GM19452 (cell line): ENCODE data around the gene PDLIM4.
A peak's percentile ranks its signal among the peaks of the same experiment; 100 is the strongest.

Experiments used
- ATAC-seq: cut with Tn5 transposase; IDR thresholded peaks from one replicate; pipeline ENCODE4 v1.9.1; 2021; ENCODE audit not compliant: unreplicated experiment

PDLIM4 gene

GRCh38 chr5:132227235-132227484 is 30.3 kb upstream of the PDLIM4 start:
- ATAC-seq: no peak

GRCh38 chr5:132227485-132228240 is 29.8 kb upstream of the PDLIM4 start, which contains the start of gene P4HA2:
Gene P4HA2, minus strand, starts transcription at chr5:132227853. Its CDS starts 9,227 bp downstream, at chr5:132218626.
- ATAC-seq: peak; percentile 96

- ATAC-seq: no peak
Observed at GRCh38 chr5:132228241-132229035, 29.1 kb upstream of the PDLIM4 start.

GRCh38 chr5:132229236-132229635 is 28.3 kb upstream of the PDLIM4 start:
- no peak for ATAC-seq

GRCh38 chr5:132230871-132231270 is 26.6 kb upstream of the PDLIM4 start:
- no peak for ATAC-seq

- no peak for ATAC-seq
Observed at GRCh38 chr5:132232465-132232864, 25.0 kb upstream of the PDLIM4 start.

GRCh38 chr5:132233081-132233480 is 24.4 kb upstream of the PDLIM4 start:
- ATAC-seq: no peak

GRCh38 chr5:132233811-132234683 is 23.4 kb upstream of the PDLIM4 start:
- ATAC-seq: no peak

GRCh38 chr5:132234684-132235062 is 22.8 kb upstream of the PDLIM4 start:
- ATAC-seq: no peak

- no peak for ATAC-seq
Observed at GRCh38 chr5:132235340-132235739, 22.2 kb upstream of the PDLIM4 start.

GRCh38 chr5:132237141-132237540 is 20.4 kb upstream of the PDLIM4 start:
- ATAC-seq: no peak

- ATAC-seq: no peak
Observed at GRCh38 chr5:132237670-132238069, 19.8 kb upstream of the PDLIM4 start.

- peak; percentile 66 for ATAC-seq
Observed at GRCh38 chr5:132238169-132238744, 19.2 kb upstream of the PDLIM4 start.

- ATAC-seq: no peak
Observed at GRCh38 chr5:132238901-132239500, 18.5 kb upstream of the PDLIM4 start.

- no peak for ATAC-seq
Observed at GRCh38 chr5:132239776-132240175, 17.7 kb upstream of the PDLIM4 start.

- ATAC-seq: no peak
Observed at GRCh38 chr5:132243366-132243977, 14.0 kb upstream of the PDLIM4 start.

- no peak for ATAC-seq
Observed at GRCh38 chr5:132245593-132245992, 11.9 kb upstream of the PDLIM4 start.

GRCh38 chr5:132246806-132247205 is 10.7 kb upstream of the PDLIM4 start:
- ATAC-seq: no peak

- ATAC-seq: no peak
Observed at GRCh38 chr5:132250547-132250946, 6.9 kb upstream of the PDLIM4 start.

GRCh38 chr5:132251220-132251725 is 6.2 kb upstream of the PDLIM4 start:
- no peak for ATAC-seq
